OCI-LY1 (cell line): ENCODE data around the gene SYK.

Experiments used
- CTCF ChIP-seq: fragments of 200-600 bp; sonication (generic), shearing (Covaris generic); IDR thresholded peaks from 2 replicates; pipeline ENCODE4 v1.5.1; 2017; ENCODE audit warnings: mild to moderate bottlenecking, antibody characterized with exemption, low read length, moderate library complexity, mixed read lengths
- EZH2 ChIP-seq: fragments of 200-600 bp; sonication (generic), shearing (Covaris generic); IDR thresholded peaks from 2 replicates; pipeline ENCODE4 v1.8.0; 2017; ENCODE audit warnings: borderline replicate concordance, mixed run types, mild to moderate bottlenecking, antibody characterized with exemption, low read length, moderate library complexity, mixed read lengths

- TF ChIP-seq EZH2 = no peak
- no peak for TF ChIP-seq CTCF
Measured at GRCh38 chr9:90840696-90841095, 39.1 kb downstream of the SYK start.
